ENCODE data around the gene PRRG3.

DNA sequence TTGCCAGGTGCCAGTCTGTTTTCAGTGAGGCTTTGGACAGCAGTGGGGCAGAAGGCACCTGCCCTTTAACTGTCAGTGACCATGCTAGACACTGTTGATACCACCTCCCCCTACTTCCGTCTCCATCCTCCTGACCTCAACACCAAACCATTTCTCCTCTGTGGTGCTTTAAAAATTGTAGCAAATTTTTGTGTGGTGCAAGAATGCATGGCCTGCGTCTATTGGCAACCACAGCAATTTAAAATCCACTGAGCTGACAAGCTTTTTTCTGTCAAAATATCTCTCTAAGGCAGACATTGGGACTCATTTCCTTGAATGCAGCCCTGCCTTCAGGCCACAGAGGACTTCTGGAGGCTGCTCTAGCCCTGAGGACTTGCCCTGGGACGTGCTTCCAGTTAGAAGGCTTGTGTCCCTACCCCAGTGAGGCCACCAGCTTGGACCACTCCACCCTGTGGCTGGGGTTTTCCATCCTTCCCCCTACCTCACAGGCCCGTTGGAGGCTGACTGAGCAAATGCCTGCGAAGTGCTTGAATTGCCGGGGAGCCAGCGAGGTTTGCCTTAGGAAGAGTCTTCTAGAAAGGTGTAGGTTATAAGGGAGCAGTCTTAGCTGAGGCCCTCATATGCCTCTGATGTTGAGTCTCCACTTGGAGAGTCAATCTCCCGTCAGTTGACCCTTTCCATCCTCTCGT lies 6.9 kb downstream of the PRRG3 start:
- TF ChIP-seq, protein P1, sequence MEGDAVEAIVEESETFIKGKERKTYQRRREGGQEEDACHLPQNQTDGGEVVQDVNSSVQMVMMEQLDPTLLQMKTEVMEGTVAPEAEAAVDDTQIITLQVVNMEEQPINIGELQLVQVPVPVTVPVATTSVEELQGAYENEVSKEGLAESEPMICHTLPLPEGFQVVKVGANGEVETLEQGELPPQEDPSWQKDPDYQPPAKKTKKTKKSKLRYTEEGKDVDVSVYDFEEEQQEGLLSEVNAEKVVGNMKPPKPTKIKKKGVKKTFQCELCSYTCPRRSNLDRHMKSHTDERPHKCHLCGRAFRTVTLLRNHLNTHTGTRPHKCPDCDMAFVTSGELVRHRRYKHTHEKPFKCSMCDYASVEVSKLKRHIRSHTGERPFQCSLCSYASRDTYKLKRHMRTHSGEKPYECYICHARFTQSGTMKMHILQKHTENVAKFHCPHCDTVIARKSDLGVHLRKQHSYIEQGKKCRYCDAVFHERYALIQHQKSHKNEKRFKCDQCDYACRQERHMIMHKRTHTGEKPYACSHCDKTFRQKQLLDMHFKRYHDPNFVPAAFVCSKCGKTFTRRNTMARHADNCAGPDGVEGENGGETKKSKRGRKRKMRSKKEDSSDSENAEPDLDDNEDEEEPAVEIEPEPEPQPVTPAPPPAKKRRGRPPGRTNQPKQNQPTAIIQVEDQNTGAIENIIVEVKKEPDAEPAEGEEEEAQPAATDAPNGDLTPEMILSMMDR (IDR thresholded peaks at IDR 0.05) = no peak
- TF ChIP-seq POLR2A (IDR thresholded peaks at IDR 0.05) = no peak
- no peak for TF ChIP-seq POLR2AphosphoS5 (IDR thresholded peaks at IDR 0.05; ENCODE audit: insufficient read depth in 1 of 2, low read depth in 1 of 2)
